ENCODE measurements around the gene ENPP6. TPM values are rescaled to one million over a fixed set of nuclear protein-coding genes. Genes with fewer than 3 reads are reported as not detected.

ENPP6 gene
- total and polyA plus RNA-seq, 2 experiments from 2014 or later = 0.11 TPM; not detected in 1

DNA sequence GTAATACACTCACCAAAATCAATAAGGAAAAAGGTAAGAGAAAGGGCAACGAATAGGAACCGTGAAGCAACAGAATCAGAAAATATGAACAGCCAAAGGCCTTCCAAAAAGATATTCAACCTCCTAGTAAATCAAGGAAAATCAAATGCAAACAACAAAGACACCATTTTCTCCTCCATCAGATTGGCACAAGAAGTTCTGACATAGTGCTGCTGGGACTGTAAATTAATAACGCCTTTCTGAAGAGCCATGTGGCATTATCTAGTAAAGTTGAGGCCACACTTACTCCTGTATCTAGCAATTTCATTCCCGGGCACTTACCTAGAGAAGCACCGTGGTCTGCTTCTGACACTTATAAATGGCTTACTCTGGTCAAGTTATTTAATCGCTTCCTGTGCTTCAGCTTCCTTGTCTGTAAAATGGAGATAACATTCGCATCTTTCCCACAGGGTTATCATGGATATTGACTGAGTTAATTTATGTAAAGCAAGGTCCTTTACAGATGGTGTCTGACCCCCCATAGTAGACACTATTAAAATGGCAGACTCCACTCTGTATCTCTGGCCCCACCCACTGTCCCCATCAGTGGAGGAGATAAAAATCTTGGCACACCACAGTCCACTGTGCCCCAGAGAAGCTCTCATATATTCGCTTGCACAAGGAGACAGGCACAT lies 20.5 kb upstream of the ENPP6 start:
- Mint-ChIP-seq H3K27ac (no peak overlapping the region), H3K4me1 (peaks cover 3% of the 10 kb centered on the region; the same call in 2 of the 3 replicates), H3K9me3 (no peaks in the 10 kb centered on the region), H3K27me3 (ENCODE audit: insufficient read depth, low read depth, poor library complexity) (no peaks in the 10 kb centered on the region), H3K36me3 (ENCODE audit: low read depth) (no peaks in the 10 kb centered on the region), H3K4me3 (no peak overlapping the region)
- H3K27me3 ChIP-seq (ENCODE audit: insufficient read depth) = no peaks in the 10 kb centered on the region
- TF ChIP-seq NANOG (IDR thresholded peaks at IDR 0.05; ENCODE audit: borderline replicate concordance) = no peak
- no peak for TF ChIP-seq POLR2AphosphoS5 (IDR thresholded peaks at IDR 0.05; ENCODE audit: low read depth)
- no peak for TF ChIP-seq EZH2phosphoT487 (IDR thresholded peaks at IDR 0.05; ENCODE audit: unreplicated experiment)
- TF ChIP-seq, protein P1, sequence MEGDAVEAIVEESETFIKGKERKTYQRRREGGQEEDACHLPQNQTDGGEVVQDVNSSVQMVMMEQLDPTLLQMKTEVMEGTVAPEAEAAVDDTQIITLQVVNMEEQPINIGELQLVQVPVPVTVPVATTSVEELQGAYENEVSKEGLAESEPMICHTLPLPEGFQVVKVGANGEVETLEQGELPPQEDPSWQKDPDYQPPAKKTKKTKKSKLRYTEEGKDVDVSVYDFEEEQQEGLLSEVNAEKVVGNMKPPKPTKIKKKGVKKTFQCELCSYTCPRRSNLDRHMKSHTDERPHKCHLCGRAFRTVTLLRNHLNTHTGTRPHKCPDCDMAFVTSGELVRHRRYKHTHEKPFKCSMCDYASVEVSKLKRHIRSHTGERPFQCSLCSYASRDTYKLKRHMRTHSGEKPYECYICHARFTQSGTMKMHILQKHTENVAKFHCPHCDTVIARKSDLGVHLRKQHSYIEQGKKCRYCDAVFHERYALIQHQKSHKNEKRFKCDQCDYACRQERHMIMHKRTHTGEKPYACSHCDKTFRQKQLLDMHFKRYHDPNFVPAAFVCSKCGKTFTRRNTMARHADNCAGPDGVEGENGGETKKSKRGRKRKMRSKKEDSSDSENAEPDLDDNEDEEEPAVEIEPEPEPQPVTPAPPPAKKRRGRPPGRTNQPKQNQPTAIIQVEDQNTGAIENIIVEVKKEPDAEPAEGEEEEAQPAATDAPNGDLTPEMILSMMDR (conservative IDR thresholded peaks at IDR 0.05; ENCODE audit: low read depth in 2 of 2) = no peak
- TF ChIP-seq ZNF331 (CRISPR knock-in tag; IDR thresholded peaks at IDR 0.05; ENCODE audit: low read depth) = no peak
- TF ChIP-seq, protein P2, sequence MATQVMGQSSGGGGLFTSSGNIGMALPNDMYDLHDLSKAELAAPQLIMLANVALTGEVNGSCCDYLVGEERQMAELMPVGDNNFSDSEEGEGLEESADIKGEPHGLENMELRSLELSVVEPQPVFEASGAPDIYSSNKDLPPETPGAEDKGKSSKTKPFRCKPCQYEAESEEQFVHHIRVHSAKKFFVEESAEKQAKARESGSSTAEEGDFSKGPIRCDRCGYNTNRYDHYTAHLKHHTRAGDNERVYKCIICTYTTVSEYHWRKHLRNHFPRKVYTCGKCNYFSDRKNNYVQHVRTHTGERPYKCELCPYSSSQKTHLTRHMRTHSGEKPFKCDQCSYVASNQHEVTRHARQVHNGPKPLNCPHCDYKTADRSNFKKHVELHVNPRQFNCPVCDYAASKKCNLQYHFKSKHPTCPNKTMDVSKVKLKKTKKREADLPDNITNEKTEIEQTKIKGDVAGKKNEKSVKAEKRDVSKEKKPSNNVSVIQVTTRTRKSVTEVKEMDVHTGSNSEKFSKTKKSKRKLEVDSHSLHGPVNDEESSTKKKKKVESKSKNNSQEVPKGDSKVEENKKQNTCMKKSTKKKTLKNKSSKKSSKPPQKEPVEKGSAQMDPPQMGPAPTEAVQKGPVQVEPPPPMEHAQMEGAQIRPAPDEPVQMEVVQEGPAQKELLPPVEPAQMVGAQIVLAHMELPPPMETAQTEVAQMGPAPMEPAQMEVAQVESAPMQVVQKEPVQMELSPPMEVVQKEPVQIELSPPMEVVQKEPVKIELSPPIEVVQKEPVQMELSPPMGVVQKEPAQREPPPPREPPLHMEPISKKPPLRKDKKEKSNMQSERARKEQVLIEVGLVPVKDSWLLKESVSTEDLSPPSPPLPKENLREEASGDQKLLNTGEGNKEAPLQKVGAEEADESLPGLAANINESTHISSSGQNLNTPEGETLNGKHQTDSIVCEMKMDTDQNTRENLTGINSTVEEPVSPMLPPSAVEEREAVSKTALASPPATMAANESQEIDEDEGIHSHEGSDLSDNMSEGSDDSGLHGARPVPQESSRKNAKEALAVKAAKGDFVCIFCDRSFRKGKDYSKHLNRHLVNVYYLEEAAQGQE (IDR thresholded peaks at IDR 0.05; ENCODE audit: unreplicated experiment) = no peak
- no peak for TF ChIP-seq EZH2 (IDR thresholded peaks at IDR 0.05; ENCODE audit: low read depth, unreplicated experiment)
- no peak for TF ChIP-seq CREB1 (CRISPR knock-in tag; IDR thresholded peaks at IDR 0.05; ENCODE audit: low read depth)
- TF ChIP-seq ZNF114 (CRISPR knock-in tag; IDR thresholded peaks at IDR 0.05) = no peak
- TF ChIP-seq JUNB (IDR thresholded peaks at IDR 0.05; ENCODE audit: unreplicated experiment) = no peak
- TF ChIP-seq STAT1 (IDR thresholded peaks at IDR 0.05; ENCODE audit: unreplicated experiment) = no peak
- TF ChIP-seq, protein P3, sequence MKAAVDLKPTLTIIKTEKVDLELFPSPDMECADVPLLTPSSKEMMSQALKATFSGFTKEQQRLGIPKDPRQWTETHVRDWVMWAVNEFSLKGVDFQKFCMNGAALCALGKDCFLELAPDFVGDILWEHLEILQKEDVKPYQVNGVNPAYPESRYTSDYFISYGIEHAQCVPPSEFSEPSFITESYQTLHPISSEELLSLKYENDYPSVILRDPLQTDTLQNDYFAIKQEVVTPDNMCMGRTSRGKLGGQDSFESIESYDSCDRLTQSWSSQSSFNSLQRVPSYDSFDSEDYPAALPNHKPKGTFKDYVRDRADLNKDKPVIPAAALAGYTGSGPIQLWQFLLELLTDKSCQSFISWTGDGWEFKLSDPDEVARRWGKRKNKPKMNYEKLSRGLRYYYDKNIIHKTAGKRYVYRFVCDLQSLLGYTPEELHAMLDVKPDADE (IDR thresholded peaks at IDR 0.05) = no peak
- TF ChIP-seq, protein P4, sequence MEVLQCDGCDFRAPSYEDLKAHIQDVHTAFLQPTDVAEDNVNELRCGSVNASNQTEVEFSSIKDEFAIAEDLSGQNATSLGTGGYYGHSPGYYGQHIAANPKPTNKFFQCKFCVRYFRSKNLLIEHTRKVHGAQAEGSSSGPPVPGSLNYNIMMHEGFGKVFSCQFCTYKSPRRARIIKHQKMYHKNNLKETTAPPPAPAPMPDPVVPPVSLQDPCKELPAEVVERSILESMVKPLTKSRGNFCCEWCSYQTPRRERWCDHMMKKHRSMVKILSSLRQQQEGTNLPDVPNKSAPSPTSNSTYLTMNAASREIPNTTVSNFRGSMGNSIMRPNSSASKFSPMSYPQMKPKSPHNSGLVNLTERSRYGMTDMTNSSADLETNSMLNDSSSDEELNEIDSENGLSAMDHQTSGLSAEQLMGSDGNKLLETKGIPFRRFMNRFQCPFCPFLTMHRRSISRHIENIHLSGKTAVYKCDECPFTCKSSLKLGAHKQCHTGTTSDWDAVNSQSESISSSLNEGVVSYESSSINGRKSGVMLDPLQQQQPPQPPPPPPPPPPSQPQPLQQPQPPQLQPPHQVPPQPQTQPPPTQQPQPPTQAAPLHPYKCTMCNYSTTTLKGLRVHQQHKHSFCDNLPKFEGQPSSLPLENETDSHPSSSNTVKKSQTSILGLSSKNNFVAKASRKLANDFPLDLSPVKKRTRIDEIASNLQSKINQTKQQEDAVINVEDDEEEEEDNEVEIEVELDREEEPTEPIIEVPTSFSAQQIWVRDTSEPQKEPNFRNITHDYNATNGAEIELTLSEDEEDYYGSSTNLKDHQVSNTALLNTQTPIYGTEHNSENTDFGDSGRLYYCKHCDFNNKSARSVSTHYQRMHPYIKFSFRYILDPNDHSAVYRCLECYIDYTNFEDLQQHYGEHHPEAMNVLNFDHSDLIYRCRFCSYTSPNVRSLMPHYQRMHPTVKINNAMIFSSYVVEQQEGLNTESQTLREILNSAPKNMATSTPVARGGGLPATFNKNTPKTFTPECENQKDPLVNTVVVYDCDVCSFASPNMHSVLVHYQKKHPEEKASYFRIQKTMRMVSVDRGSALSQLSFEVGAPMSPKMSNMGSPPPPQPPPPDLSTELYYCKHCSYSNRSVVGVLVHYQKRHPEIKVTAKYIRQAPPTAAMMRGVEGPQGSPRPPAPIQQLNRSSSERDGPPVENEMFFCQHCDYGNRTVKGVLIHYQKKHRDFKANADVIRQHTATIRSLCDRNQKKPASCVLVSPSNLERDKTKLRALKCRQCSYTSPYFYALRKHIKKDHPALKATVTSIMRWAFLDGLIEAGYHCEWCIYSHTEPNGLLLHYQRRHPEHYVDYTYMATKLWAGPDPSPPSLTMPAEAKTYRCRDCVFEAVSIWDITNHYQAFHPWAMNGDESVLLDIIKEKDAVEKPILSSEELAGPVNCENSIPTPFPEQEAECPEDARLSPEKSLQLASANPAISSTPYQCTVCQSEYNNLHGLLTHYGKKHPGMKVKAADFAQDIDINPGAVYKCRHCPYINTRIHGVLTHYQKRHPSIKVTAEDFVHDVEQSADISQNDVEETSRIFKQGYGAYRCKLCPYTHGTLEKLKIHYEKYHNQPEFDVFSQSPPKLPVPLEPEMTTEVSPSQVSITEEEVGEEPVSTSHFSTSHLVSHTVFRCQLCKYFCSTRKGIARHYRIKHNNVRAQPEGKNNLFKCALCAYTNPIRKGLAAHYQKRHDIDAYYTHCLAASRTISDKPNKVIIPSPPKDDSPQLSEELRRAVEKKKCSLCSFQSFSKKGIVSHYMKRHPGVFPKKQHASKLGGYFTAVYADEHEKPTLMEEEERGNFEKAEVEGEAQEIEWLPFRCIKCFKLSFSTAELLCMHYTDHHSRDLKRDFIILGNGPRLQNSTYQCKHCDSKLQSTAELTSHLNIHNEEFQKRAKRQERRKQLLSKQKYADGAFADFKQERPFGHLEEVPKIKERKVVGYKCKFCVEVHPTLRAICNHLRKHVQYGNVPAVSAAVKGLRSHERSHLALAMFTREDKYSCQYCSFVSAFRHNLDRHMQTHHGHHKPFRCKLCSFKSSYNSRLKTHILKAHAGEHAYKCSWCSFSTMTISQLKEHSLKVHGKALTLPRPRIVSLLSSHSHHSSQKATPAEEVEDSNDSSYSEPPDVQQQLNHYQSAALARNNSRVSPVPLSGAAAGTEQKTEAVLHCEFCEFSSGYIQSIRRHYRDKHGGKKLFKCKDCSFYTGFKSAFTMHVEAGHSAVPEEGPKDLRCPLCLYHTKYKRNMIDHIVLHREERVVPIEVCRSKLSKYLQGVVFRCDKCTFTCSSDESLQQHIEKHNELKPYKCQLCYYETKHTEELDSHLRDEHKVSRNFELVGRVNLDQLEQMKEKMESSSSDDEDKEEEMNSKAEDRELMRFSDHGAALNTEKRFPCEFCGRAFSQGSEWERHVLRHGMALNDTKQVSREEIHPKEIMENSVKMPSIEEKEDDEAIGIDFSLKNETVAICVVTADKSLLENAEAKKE (CRISPR knock-in tag; IDR thresholded peaks at IDR 0.05) = no peak
- 0 out of 2 replicates have a peak overlapping the region, but pooled peaks have one; percentile 16 for H2AFZ ChIP-seq
- no peaks in the 10 kb centered on the region for H3K4me1 ChIP-seq (ENCODE audit: insufficient read depth)
- H3K9me2 ChIP-seq (ENCODE audit: insufficient read depth) = no peaks in the 10 kb centered on the region; the same call in 1 of the 2 replicates
- ATAC-seq (no peak), DNase-seq (ENCODE audit: low spot score) (no peak)
- no peaks in the 10 kb centered on the region for H3F3A ChIP-seq (replicated peaks; ENCODE audit: low read depth)
- H3K27ac ChIP-seq (ENCODE audit: low read depth) = no peak overlapping the region
- no peak overlapping the region for H3K4me2 ChIP-seq
- H3K79me2 ChIP-seq (replicated peaks; ENCODE audit: insufficient read depth) = no peaks in the 10 kb centered on the region
- H4K20me1 ChIP-seq (replicated peaks; ENCODE audit: insufficient read depth) = no peaks in the 10 kb centered on the region
- no peak overlapping the region for H3K4me3 ChIP-seq
- H3K36me3 ChIP-seq (ENCODE audit: insufficient read depth) = no peaks in the 10 kb centered on the region; the same call in 1 of the 2 replicates
